Lower lobe of right lung (tissue), 2 donors: ENCODE results near the gene GCLM. TPM values are rescaled to one million over a fixed set of nuclear protein-coding genes. Genes with fewer than 3 reads are reported as not detected.

Experiments used
- ATAC-seq, 2 donors: fragments of 200-7000 bp; cut with Tn5 transposase; one replicate each; pipeline ENCODE4 v1.9.1; 2020 to 2022; ENCODE audit warnings: mild to moderate bottlenecking in 2 of 2, moderate library complexity in 2 of 2
- DNase-seq: peaks from one replicate; pipeline ENCODE4 v3.0.0-alpha.2; 2020
- H3K27ac ChIP-seq: fragments of 200-600 bp; one replicate; pipeline ENCODE4 v1.8.0; 2022
- H3K27me3 ChIP-seq: fragments of 200-600 bp; one replicate; pipeline ENCODE4 v1.8.0; 2022; ENCODE audit warnings: low read depth
- H3K36me3 ChIP-seq: fragments of 200-600 bp; one replicate; pipeline ENCODE4 v1.8.0; 2022; ENCODE audit warnings: mild to moderate bottlenecking
- H3K4me1 ChIP-seq: fragments of 200-600 bp; one replicate; pipeline ENCODE4 v1.8.0; 2022
- H3K4me3 ChIP-seq: fragments of 200-600 bp; one replicate; pipeline ENCODE4 v1.8.0; 2022; ENCODE audit warnings: mild to moderate bottlenecking
- H3K9me3 ChIP-seq: fragments of 200-600 bp; one replicate; pipeline ENCODE4 v1.8.0; 2022
- CTCF ChIP-seq: fragments of 200-600 bp; IDR thresholded peaks from one replicate; pipeline ENCODE4 v1.8.0; 2022; ENCODE audit warnings: antibody characterized with exemption, mild to moderate bottlenecking
- intact Hi-C: fragments of 100-400 bp; cut with DNase I; formaldehyde crosslinking; loops from one replicate; pipeline ENCODE4 v1.11.0; 2022
- total RNA-seq: library from RNA; stranded (reverse); fragmentation: NEBNext Ultra II Directional; extraction: Animal tissue kit (Norgen Biotek cat#: 25700); gene quantifications from one replicate; pipeline ENCODE4 v1.2.1, GENCODE V29; 2021
- donor health status: DM: no; HTN: yes; CAD: no; lungs with severe emphysema.

The GCLM gene
- total RNA-seq, 1 donor from 2014 or later, result 16.7 TPM

- H3K9me3 ChIP-seq, result no peaks in the 10 kb centered on the region
- intact Hi-C loops, result no loop called here
- no peak overlapping the region for H3K27ac ChIP-seq
- H3K36me3 ChIP-seq, result peaks cover 4% of the 10 kb centered on the region
- no peak overlapping the region for H3K4me3 ChIP-seq
- no peak for ATAC-seq
- no peak for DNase-seq
- no peaks in the 10 kb centered on the region for H3K27me3 ChIP-seq
- TF ChIP-seq CTCF, result no peak
- peaks cover 15% of the 10 kb centered on the region for H3K4me1 ChIP-seq
These were observed 27.0 kb downstream of the GCLM start for GRCh38 chr1:93882269-93882668.

- H3K27me3 ChIP-seq, result no peaks in the 10 kb centered on the region
- no peak overlapping the region for H3K4me3 ChIP-seq
- peaks cover 30% of the 10 kb centered on the region for H3K4me1 ChIP-seq
- no peak for DNase-seq
- H3K9me3 ChIP-seq, result no peaks in the 10 kb centered on the region
- ATAC-seq, result no peak
- TF ChIP-seq CTCF, result no peak
- H3K36me3 ChIP-seq, result peaks cover 19% of the 10 kb centered on the region
- intact Hi-C loops, result no loop called here
- H3K27ac ChIP-seq, result no peak overlapping the region
These were observed 28.5 kb downstream of the GCLM start for GRCh38 chr1:93880731-93881130.

GRCh38 chr1:93878889-93879586, 30.2 kb downstream of the GCLM start, which contains the start of gene DNTTIP2:
Gene DNTTIP2 (minus strand): TSS chr1:93879206. CDS start chr1:93879148, 58 bp downstream.
- ATAC-seq (peak; percentile 97 to 99), DNase-seq (peak; percentile 93)
- no peak for TF ChIP-seq CTCF
- H3K27me3 ChIP-seq, result no peaks in the 10 kb centered on the region
- intact Hi-C loops, result no loop called here
- no peaks in the 10 kb centered on the region for H3K9me3 ChIP-seq
- H3K4me1 ChIP-seq, result peaks cover 31% of the 10 kb centered on the region
- H3K27ac ChIP-seq, result peak within 1 kb of the TSS; percentile 96
- peak within 1 kb of the TSS; percentile 95 for H3K4me3 ChIP-seq
- H3K36me3 ChIP-seq, result peaks cover 35% of the 10 kb centered on the region

GRCh38 chr1:93878501-93878888, 30.7 kb downstream of the GCLM start:
- peak overlapping the region; percentile 95 for H3K4me3 ChIP-seq
- ATAC-seq (peak; percentile 77 to 85), DNase-seq (peak; percentile 77)
- no peak for TF ChIP-seq CTCF
- H3K27ac ChIP-seq, result peak overlapping the region; percentile 96
- H3K36me3 ChIP-seq, result peaks cover 40% of the 10 kb centered on the region
- no peaks in the 10 kb centered on the region for H3K27me3 ChIP-seq
- H3K9me3 ChIP-seq, result no peaks in the 10 kb centered on the region
- peaks cover 31% of the 10 kb centered on the region for H3K4me1 ChIP-seq
- intact Hi-C loops, result no loop called here

- TF ChIP-seq CTCF, result no peak
- ATAC-seq (no peak), DNase-seq (no peak)
- no peak overlapping the region for H3K4me3 ChIP-seq
- H3K27me3 ChIP-seq, result no peaks in the 10 kb centered on the region
- intact Hi-C loops, result no loop called here
- H3K9me3 ChIP-seq, result no peaks in the 10 kb centered on the region
- no peak overlapping the region for H3K27ac ChIP-seq
- H3K36me3 ChIP-seq, result peaks cover 50% of the 10 kb centered on the region
- H3K4me1 ChIP-seq, result peaks cover 31% of the 10 kb centered on the region
These were observed 31.7 kb downstream of the GCLM start for GRCh38 chr1:93877529-93877928.
